Mesothelial cell of epicardium (in vitro differentiated cells): ENCODE measurements around the gene KCNA2. TPM values are rescaled to one million over a fixed set of nuclear protein-coding genes. Genes with fewer than 3 reads are reported as not detected.

Source experiments
- DNase-seq, 2 experiments: peaks; one replicate each; pipeline ENCODE4 v3.0.0; 2021; ENCODE audit warnings: low spot score in 2 of 2; ENCODE audit not compliant: unreplicated experiment in 2 of 2
- H3K27ac Mint-ChIP-seq: 2 replicates; pipeline ENCODE4 v1.8.0; 2021; ENCODE audit warnings: mixed read lengths
- H3K27me3 Mint-ChIP-seq: 2 replicates; pipeline ENCODE4 v1.8.0; 2021; ENCODE audit warnings: low read depth, mixed read lengths
- H3K36me3 Mint-ChIP-seq: 2 replicates; pipeline ENCODE4 v1.8.0; 2021; ENCODE audit warnings: mixed read lengths
- H3K4me1 Mint-ChIP-seq: 2 replicates; pipeline ENCODE4 v1.8.0; 2021; ENCODE audit warnings: mixed read lengths
- H3K4me3 Mint-ChIP-seq: 2 replicates; pipeline ENCODE4 v1.8.0; 2021; ENCODE audit warnings: mild to moderate bottlenecking, moderate library complexity, mixed read lengths
- H3K9me3 Mint-ChIP-seq: 2 replicates; pipeline ENCODE4 v1.8.0; 2021; ENCODE audit warnings: mixed read lengths
- CTCF ChIP-seq: fragments of 200-600 bp; sonication (generic); IDR thresholded peaks from one replicate; pipeline ENCODE4 v1.5.0; 2021; ENCODE audit warnings: antibody characterized with exemption; ENCODE audit not compliant: unreplicated experiment
- total RNA-seq: library from RNA; stranded (reverse); gene quantifications from 3 replicates; pipeline ENCODE4 v1.2.1, GENCODE V29; 2021

KCNA2 gene
- total RNA-seq, 1 donor from 2014 or later: 0.58 TPM

- H3K36me3 Mint-ChIP-seq: no peaks in the 10 kb centered on the region
- H3K4me1 Mint-ChIP-seq: no peaks in the 10 kb centered on the region
- H3K27ac Mint-ChIP-seq: no peak overlapping the region
- H3K27me3 Mint-ChIP-seq: peaks cover 56% of the 10 kb centered on the region
- H3K4me3 Mint-ChIP-seq: no peak overlapping the region
- TF ChIP-seq CTCF: no peak
- H3K9me3 Mint-ChIP-seq: no peaks in the 10 kb centered on the region
- no peak for DNase-seq
Observed at GRCh38 chr1:110637475-110637874, 31.3 kb upstream of the KCNA2 start.

- TF ChIP-seq CTCF: no peak
Observed at GRCh38 chr1:110636149-110636935, 30.2 kb upstream of the KCNA2 start.

GRCh38 chr1:110635434-110635833, 29.3 kb upstream of the KCNA2 start:
- H3K36me3 Mint-ChIP-seq: no peaks in the 10 kb centered on the region
- peaks cover 51% of the 10 kb centered on the region for H3K27me3 Mint-ChIP-seq

More at GRCh38 chr1:110636149-110636935, 30.2 kb upstream of the KCNA2 start:
- Mint-ChIP-seq H3K4me1 (no peaks in the 10 kb centered on the region), H3K9me3 (no peaks in the 10 kb centered on the region), H3K27me3 (peaks cover 52% of the 10 kb centered on the region), H3K36me3 (no peaks in the 10 kb centered on the region), H3K4me3 (no peak overlapping the region), H3K27ac (no peak overlapping the region)
- no peak for DNase-seq

GRCh38 chr1:110634455-110635311, 28.5 kb upstream of the KCNA2 start:
- Mint-ChIP-seq H3K4me1 (no peaks in the 10 kb centered on the region), H3K27ac (no peak overlapping the region)
- TF ChIP-seq CTCF: no peak

More at GRCh38 chr1:110635434-110635833, 29.3 kb upstream of the KCNA2 start:
- Mint-ChIP-seq H3K4me3 (no peak overlapping the region), H3K9me3 (no peaks in the 10 kb centered on the region), H3K4me1 (no peaks in the 10 kb centered on the region), H3K27ac (no peak overlapping the region)
- DNase-seq: no peak
- TF ChIP-seq CTCF: no peak

GRCh38 chr1:110634086-110634454, 27.9 kb upstream of the KCNA2 start:
- no peak overlapping the region for H3K27ac Mint-ChIP-seq
- H3K36me3 Mint-ChIP-seq: no peaks in the 10 kb centered on the region
- peaks cover 45% of the 10 kb centered on the region for H3K27me3 Mint-ChIP-seq
- no peak for TF ChIP-seq CTCF
- H3K4me3 Mint-ChIP-seq: no peak overlapping the region
- H3K9me3 Mint-ChIP-seq: no peaks in the 10 kb centered on the region
- DNase-seq: no peak
- no peaks in the 10 kb centered on the region for H3K4me1 Mint-ChIP-seq

More at GRCh38 chr1:110634455-110635311, 28.5 kb upstream of the KCNA2 start:
- Mint-ChIP-seq H3K27me3 (peaks cover 45% of the 10 kb centered on the region), H3K4me3 (no peak overlapping the region), H3K36me3 (no peaks in the 10 kb centered on the region), H3K9me3 (no peaks in the 10 kb centered on the region)
- DNase-seq: no peak
